Gastrocnemius medialis (tissue), 4 donors: ENCODE measurements around the gene GJC2.

Experiments used
- POLR2A ChIP-seq, 2 donors: fragments of 450-650 bp; IDR thresholded peaks; one replicate each; pipeline ENCODE4 v1.6.1; 2017; ENCODE audit warnings: antibody characterized with exemption in 2 of 2, mild to moderate bottlenecking in 2 of 2, moderate library complexity in 2 of 2
- TF ChIP-seq, protein P1 (sequence below), 5 experiments: fragments of 450-650 bp in 3 of 5; fragments of 200-600 bp in 2 of 5; sonication (generic) in 2 of 5; IDR thresholded peaks in 4 of 5; conservative IDR thresholded peaks in 1 of 5; 1 replicate in 4 of 5; 2 replicates in 1 of 5; pipeline ENCODE4 v1.5.1; 2016 to 2019; ENCODE audit warnings: antibody characterized with exemption in 5 of 5, mild to moderate bottlenecking in 3 of 5, moderate library complexity in 3 of 5

DNA sequence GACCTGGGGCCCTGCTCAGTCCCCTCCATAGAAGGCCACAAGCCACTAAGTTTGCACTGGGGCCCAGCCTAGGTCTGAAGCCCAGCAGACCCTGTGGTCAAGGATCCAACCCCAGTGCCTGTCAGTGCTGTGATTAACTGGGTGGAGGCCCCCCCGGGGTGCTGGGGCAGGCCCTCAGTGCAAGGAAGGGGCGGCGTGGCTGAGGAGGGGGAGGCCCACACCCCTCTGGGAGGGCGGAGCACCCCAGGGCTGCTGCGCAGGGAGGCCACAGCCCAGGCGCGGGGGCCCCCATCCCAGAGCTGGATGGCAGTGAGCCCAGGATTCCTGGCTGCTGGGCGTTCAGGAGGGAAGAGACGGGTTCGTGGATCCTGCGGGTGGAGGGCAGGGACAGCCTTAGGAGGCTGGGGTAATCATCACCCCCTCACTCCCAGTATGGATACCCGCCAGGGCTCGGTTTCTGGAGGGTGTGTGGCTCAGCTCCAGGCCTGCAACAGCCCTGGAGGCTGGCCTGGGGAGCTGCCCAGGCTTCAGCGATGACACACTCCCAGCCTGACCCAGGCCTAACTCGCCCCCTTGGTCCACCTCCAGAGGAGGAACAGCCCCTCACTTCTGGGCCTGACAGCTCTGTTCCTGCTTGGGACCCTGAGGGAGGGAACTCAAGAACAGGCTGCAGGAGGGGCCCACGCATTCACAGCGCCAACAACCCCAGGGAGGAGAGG is 890 bp downstream of the GJC2 start:
- TF ChIP-seq, protein P1, sequence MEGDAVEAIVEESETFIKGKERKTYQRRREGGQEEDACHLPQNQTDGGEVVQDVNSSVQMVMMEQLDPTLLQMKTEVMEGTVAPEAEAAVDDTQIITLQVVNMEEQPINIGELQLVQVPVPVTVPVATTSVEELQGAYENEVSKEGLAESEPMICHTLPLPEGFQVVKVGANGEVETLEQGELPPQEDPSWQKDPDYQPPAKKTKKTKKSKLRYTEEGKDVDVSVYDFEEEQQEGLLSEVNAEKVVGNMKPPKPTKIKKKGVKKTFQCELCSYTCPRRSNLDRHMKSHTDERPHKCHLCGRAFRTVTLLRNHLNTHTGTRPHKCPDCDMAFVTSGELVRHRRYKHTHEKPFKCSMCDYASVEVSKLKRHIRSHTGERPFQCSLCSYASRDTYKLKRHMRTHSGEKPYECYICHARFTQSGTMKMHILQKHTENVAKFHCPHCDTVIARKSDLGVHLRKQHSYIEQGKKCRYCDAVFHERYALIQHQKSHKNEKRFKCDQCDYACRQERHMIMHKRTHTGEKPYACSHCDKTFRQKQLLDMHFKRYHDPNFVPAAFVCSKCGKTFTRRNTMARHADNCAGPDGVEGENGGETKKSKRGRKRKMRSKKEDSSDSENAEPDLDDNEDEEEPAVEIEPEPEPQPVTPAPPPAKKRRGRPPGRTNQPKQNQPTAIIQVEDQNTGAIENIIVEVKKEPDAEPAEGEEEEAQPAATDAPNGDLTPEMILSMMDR (IDR thresholded peaks at IDR 0.05 in 4 of 5, conservative IDR thresholded peaks at IDR 0.05 in 1 of 5): no peak
- TF ChIP-seq POLR2A (IDR thresholded peaks at IDR 0.05): no peak
